Neural crest cell (in vitro differentiated cells): ENCODE results near the gene PLA2G4F. TPM values are rescaled to one million over a fixed set of nuclear protein-coding genes. Genes with fewer than 3 reads are reported as not detected.
A peak's percentile ranks its signal among the peaks of the same experiment; 100 is the strongest.

Experiments
- DNase-seq: peaks from one replicate; pipeline ENCODE4 v3.0.0; 2021; ENCODE audit warnings: low read depth, mixed read lengths, low spot score
- H3K27ac Mint-ChIP-seq: one replicate; pipeline ENCODE4 v1.8.0; 2021; ENCODE audit warnings: mild to moderate bottlenecking, mixed read lengths; ENCODE audit not compliant: unreplicated experiment
- H3K27me3 Mint-ChIP-seq: 2 replicates; pipeline ENCODE4 v1.8.0; 2021; ENCODE audit warnings: low read depth, mild to moderate bottlenecking, mixed read lengths
- H3K36me3 Mint-ChIP-seq: 2 replicates; pipeline ENCODE4 v1.8.0; 2021; ENCODE audit warnings: low read depth, mild to moderate bottlenecking, mixed read lengths
- H3K4me1 Mint-ChIP-seq: 2 replicates; pipeline ENCODE4 v1.8.0; 2021; ENCODE audit warnings: mixed read lengths
- H3K4me3 Mint-ChIP-seq: one replicate; pipeline ENCODE4 v1.8.0; 2021; ENCODE audit warnings: mild to moderate bottlenecking, mixed read lengths
- H3K9me3 Mint-ChIP-seq: 2 replicates; pipeline ENCODE4 v1.8.0; 2021; ENCODE audit warnings: mixed read lengths
- total RNA-seq: library from RNA; stranded (reverse); gene quantifications from 2 replicates; pipeline ENCODE4 v1.2.1, GENCODE V29; 2021
- TF ChIP-seq, protein P1 (sequence below): fragments of 200-600 bp; sonication (generic); conservative IDR thresholded peaks from 2 replicates; pipeline ENCODE4 v1.5.0; 2021; ENCODE audit warnings: antibody characterized with exemption, mild to moderate bottlenecking

Gene PLA2G4F
- total RNA-seq, 1 donor from 2014 or later: not detected

DNA sequence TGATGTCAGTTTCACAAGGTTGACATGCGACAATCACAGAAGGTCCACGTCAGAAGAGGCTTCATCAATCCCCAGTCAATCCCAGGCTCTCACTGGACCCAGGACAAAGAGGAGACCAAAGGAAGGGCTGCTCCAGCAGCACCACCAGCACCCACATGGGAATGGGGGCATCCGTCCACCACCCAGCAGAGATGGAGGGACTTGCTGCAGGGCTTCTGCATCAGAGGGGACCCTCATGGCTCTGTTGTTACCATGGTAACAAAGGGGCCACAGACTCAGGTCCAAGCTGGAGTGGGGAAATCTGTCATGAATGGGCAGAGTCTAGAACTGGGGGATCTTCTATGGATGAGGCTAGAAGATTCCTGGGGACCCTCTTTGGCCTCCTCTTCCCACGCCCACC lies 13.1 kb downstream of the PLA2G4F start:
- H3K4me3 Mint-ChIP-seq: no peak overlapping the region
- DNase-seq: no peak
- TF ChIP-seq, protein P1, sequence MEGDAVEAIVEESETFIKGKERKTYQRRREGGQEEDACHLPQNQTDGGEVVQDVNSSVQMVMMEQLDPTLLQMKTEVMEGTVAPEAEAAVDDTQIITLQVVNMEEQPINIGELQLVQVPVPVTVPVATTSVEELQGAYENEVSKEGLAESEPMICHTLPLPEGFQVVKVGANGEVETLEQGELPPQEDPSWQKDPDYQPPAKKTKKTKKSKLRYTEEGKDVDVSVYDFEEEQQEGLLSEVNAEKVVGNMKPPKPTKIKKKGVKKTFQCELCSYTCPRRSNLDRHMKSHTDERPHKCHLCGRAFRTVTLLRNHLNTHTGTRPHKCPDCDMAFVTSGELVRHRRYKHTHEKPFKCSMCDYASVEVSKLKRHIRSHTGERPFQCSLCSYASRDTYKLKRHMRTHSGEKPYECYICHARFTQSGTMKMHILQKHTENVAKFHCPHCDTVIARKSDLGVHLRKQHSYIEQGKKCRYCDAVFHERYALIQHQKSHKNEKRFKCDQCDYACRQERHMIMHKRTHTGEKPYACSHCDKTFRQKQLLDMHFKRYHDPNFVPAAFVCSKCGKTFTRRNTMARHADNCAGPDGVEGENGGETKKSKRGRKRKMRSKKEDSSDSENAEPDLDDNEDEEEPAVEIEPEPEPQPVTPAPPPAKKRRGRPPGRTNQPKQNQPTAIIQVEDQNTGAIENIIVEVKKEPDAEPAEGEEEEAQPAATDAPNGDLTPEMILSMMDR: no peak
- no peaks in the 10 kb centered on the region for H3K27me3 Mint-ChIP-seq
- H3K27ac Mint-ChIP-seq: peak overlapping the region; percentile 24
- no peaks in the 10 kb centered on the region for H3K9me3 Mint-ChIP-seq
- no peaks in the 10 kb centered on the region for H3K4me1 Mint-ChIP-seq
- no peaks in the 10 kb centered on the region for H3K36me3 Mint-ChIP-seq

DNA sequence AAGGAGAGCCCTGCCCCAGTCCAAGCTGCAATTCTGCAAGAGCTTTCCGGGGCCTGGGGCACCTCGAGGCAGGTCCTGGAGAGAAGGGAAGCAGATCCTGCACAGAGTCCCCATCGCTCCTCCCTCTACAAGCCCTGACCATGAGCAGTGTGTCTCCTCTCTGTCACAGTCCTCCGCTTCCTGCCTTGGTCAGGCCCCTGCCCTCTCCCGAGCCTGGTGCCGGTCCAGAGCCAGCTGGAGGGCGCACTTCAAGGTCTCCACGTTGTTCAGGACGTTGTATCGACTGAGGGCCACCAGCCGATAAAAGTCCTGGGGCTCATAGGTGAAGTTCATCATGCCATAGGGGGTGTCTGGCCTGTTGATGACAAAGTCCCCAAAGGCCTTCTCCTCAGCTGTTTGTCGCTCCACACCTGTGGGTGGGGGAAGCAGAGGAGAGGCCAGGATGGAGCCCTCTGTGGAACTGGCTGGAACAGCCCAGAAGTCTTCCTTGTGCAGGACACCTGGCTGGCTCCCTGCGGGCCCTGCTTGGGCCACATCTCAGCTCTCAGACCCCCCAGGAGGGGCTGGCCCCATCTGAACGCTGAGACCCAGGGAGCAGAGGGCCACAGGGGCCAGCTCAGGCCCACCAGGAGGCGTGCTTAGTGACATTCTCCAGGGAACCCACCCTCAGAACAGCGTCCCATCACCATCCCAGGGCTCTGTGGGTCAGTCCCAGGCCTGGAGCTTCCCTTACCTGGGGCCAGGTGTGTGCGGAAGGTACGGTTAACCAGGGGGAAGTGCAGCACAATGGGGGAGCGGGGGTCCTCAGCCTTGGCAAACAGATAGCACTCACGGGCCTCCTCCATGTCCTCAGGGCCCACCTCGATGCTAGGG lies 14.4 kb downstream of the PLA2G4F start:
- Mint-ChIP-seq H3K4me3 (no peak overlapping the region), H3K27me3 (peaks cover 2% of the 10 kb centered on the region), H3K36me3 (no peaks in the 10 kb centered on the region), H3K9me3 (peaks cover 2% of the 10 kb centered on the region), H3K4me1 (no peaks in the 10 kb centered on the region), H3K27ac (no peak overlapping the region)
- TF ChIP-seq, protein P1: no peak
- no peak for DNase-seq

DNA sequence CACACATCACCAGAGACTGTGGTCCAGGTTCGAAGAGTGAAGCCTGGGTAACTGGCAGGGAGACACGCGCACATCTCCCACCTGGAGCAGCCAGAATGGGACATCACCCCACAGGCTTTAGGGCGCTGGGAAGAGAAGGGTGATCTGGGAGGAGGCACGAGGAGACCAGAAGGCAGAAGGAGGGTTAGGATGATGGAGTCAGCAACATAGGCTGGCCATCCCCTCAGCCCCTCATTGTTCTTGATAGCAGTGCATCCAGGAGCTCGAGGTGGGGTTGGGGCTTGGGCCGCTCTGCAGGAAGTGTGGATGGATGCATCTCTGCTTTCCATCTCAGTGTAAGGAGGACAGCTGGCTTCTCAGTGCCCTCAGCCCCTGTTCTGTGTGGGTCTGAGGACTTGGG lies 15.2 kb downstream of the PLA2G4F start:
- Mint-ChIP-seq H3K9me3 (peaks cover 2% of the 10 kb centered on the region), H3K4me3 (no peak overlapping the region), H3K27ac (peak overlapping the region; percentile 13), H3K4me1 (no peaks in the 10 kb centered on the region), H3K36me3 (no peaks in the 10 kb centered on the region), H3K27me3 (peaks cover 2% of the 10 kb centered on the region)
- TF ChIP-seq, protein P1: no peak
- no peak for DNase-seq

DNA sequence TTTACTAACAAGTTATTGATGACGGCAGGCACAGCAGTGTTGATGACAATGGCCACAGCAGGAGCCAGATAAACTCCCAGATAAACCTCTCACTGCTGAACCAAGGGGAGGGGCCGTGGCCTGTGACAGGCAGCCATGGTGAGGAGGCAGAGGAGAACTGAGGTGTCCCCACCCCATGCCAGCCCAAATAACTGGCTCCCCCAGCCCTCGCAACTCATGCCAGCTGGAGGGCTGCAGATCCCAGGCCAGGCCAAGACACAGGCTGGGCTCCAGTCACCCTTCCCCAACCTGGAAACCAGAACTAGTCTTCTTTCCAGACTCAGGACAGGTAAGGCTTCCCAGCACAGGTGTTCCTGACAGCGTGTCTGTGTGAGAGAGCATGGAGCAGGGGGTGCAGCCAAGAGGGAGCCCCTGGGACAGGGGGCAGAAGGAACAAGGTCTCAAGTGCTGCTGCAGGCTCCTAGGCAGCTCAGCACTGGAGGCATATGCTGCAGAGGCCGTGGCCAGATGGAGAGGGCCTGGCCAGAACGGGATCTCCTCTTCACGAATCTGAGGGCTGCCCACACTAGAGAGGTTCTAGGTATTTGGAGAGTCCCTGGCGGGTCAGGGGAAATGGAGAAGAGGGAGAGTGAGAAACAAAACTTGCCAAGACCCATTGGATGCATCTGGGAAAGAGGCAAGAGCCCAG lies 15.9 kb downstream of the PLA2G4F start:
- no peaks in the 10 kb centered on the region for H3K36me3 Mint-ChIP-seq
- TF ChIP-seq, protein P1: no peak
- H3K4me3 Mint-ChIP-seq: no peak overlapping the region
- peaks cover 2% of the 10 kb centered on the region for H3K27me3 Mint-ChIP-seq
- H3K4me1 Mint-ChIP-seq: no peaks in the 10 kb centered on the region
- H3K9me3 Mint-ChIP-seq: peaks cover 2% of the 10 kb centered on the region
- H3K27ac Mint-ChIP-seq: no peak overlapping the region
- DNase-seq: no peak

DNA sequence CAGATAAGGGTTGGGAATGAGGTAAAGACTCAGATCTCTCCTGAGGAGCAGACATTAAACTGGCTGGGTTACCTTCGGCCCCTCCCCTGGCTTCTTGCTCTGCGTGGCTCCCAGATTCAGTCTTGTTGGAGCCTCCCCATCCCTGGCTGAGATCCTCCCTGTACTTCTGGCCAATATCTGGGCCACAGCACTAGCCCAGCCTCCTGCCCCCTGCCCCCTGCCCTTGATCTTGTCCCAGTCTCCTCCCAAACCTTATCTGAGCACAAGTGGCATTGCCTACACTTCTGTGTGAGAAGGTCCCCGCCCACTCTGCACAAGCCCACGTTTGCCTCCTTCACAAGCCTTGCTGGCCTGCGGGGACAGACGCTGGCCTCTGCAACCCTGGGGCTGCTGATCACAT lies 16.8 kb downstream of the PLA2G4F start:
- no peak overlapping the region for H3K27ac Mint-ChIP-seq
- H3K36me3 Mint-ChIP-seq: no peaks in the 10 kb centered on the region
- TF ChIP-seq, protein P1: no peak
- no peak overlapping the region for H3K4me3 Mint-ChIP-seq
- no peaks in the 10 kb centered on the region for H3K4me1 Mint-ChIP-seq
- H3K27me3 Mint-ChIP-seq: peaks cover 2% of the 10 kb centered on the region
- no peak for DNase-seq
- peaks cover 2% of the 10 kb centered on the region for H3K9me3 Mint-ChIP-seq
